ENCODE data around the gene CD247.

GRCh38 chr1:167520711-167521206, 2.4 kb upstream of the CD247 start:
- TF ChIP-seq CTCF (conservative IDR thresholded peaks at IDR 0.05; ENCODE audit: low read depth, low read length) (no peak), EZH2phosphoT487 (IDR thresholded peaks at IDR 0.05; ENCODE audit: borderline replicate concordance, low read length) (no peak), EZH2 (IDR thresholded peaks at IDR 0.05; ENCODE audit: low read length, unreplicated experiment) (no peak)
